ENCODE data around the gene CLIP4.
"Not testable (repeated sequence)": the region's sequence is repeated elsewhere in the genome, so short reads cannot be mapped to it uniquely, and the experiment has no call there.

The CLIP4 gene

DNA sequence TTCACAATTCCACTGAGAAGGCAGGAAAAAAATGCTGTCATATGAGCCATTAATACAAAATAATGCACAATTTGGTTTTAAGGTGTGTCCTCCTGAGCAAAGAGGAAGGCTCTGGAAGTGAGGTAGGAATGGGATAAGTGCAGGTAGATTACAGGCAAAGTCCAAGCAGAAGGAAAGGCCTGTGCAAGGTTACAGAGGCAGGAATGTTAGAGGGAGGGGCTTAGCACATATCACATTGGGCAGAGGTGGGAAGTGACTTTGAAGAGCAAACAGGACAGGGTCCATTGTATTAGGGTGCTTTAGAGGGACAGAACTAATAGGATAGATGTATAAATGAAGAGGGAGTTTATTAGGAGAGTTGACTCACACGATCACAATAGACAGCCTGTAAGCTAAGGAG is 14.7 kb upstream of the CLIP4 start:
- DNase-seq (ENCODE audit: low spot score), result no peak

DNA sequence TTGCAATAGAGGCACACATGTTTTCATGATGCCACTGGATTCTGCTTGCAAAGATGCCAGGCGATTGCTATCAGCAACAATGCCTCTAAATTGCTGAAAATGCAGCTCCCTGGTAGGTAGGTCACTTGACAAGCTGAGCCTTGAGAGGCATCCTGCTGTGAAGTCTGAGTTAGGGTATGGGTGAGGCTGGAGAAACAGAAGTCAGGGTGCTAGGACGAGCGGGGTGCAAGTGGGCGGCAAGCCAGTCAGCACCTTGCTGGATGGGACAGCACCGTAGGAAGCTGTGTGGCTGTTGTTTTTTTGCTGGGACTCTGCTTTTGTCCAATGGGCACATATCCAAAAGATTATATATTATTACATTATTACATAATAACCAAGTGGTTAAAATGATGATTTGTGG is 10.5 kb upstream of the CLIP4 start:
- no peak for DNase-seq (ENCODE audit: low spot score)

DNA sequence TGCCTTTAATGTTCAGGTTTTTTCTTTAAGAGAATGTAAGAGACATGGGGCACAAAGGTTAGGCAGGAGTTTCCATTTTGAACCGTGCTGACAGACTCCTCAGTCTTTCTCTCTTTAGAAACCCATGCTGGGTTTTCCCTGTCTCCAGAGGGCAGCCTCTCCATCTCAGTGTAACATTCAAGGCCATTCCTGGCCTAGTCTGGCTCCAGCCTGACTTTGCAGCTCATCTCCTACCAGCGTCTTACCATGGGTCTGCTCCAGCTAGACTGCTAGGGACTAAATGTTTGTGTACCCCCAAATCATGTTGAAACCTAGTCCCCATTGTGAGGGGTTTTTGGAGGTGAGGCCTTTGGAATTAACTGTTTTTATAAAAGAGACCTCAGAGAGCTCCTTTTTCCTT is 9.8 kb upstream of the CLIP4 start:
- DNase-seq (ENCODE audit: low spot score), result no peak

DNA sequence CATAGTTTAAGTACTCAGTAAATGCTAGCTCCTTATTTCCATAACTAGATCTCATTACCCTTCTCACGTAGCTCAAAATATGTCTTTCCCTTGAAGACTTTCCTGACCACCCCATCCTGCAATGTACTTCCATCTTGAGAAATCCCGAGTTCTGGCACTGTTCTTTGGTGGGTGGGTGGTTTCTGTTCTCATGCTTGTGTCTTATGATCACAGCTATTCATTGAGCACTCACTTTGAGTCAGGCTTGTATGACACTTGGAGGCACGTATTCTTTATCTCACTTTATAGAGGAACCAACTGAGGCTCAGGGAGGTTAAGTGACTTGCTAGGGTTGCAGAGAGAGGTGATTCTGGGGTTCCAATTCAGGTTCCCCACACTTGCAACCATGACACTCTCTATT is 9.0 kb upstream of the CLIP4 start:
- no peak for DNase-seq (ENCODE audit: low spot score)

DNA sequence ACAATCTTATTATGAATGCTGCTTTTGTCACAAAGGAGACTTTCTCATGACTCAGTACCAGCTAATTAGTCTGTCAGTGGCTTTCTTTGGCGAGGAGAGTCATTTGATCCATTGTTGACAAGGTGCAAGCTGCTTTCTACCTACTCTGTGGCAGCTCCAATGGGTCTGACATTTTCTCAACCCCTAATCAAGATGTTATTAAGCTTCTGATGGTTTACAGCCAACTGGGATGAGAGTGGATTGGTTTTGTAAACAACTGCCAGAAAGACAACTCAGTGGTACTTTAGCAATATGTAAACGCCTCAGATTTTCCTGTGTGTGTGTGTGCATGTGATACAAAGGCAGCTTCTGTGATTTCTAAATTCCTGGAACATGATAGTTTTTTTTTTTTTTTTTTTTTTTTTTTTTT is 8.2 kb upstream of the CLIP4 start:
- DNase-seq (ENCODE audit: low spot score), result peak; percentile 32

DNA sequence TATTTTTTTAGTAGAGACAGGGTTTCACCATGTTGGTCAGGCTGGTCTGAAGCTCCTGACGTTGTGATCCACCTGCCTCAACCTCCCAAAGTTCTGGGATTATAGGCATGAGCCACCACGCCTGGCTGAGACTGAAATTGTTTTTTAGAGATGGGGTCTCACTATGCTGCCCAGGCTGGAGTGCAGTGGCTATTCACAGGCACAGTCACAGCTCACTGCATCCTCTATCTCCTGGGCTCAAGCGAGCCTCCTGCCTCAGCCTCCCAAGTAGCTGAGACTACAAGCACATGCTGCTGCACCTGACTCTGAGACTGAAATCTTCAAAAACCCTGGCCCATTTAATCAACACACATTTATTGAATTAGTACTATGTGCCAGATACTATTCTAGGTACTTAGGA is 7.7 kb upstream of the CLIP4 start:
- DNase-seq (ENCODE audit: low spot score), result not testable (repeated sequence)

DNA sequence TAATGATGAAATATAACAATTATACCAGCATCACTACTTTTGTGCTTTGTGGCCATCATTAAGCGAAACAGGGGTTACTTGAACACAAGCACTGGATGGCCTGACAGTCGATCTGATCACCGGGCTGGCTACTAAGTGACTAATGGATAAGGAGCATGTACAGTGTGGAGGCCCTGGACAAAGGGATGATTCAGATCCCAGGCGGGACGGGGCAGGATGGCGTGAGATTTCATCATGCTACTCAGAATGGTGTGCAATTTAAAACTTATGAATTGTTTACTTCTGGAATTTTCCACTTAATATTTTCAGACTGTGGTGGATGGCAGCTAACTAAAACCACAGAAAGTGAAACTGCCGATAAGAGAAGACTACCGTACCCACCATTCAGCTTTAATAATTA is 7.0 kb upstream of the CLIP4 start:
- DNase-seq (ENCODE audit: low spot score), result peak; percentile 84

DNA sequence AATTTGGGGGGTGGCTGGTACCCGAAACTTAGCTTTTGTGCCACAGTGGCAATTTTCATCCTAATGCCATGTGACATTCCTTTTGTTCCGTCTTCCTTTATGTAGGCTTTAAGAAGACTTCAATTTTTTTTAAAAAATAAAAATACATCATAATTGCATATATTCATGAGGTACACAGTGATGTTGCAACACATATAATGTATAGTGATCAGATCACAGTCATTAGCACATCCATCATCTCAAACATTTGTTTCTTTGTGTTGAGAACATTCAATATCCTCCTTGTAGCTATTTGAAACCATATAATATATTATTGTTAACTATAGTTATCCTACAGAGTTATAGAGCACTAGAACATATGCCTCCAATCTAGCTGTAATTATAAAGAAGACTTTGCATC is 6.0 kb upstream of the CLIP4 start:
- DNase-seq (ENCODE audit: low spot score), result no peak

DNA sequence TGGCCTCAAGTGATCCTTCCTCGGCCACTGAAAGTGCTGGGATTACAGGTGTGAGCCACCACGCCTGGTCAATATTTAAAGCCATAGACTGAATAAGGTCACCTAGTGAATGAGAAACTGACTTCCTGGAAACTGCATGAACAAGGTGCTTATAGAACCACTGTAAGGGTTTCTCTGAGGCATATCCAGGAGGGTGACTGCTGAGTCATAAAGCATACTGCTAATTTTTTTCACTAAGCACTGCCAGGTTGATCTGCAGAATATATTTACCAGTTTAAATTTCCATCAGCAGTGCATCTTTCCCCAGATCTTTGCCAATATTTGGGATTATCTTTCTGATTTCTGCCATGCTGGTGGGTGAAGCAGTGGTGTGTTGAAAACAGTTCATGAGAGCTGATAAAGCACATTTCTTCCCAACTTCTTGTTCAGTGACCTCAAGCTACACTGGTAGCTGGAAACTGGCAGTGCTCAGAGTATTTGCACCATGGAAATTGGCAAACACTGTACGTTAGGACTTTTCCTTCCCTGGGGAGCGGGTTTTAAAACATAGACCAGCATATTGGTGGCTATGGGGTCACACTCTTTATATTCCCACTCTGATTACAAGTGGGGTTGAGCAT is 4.2 kb upstream of the CLIP4 start:
- DNase-seq (ENCODE audit: low spot score), result peak; percentile 75

DNA sequence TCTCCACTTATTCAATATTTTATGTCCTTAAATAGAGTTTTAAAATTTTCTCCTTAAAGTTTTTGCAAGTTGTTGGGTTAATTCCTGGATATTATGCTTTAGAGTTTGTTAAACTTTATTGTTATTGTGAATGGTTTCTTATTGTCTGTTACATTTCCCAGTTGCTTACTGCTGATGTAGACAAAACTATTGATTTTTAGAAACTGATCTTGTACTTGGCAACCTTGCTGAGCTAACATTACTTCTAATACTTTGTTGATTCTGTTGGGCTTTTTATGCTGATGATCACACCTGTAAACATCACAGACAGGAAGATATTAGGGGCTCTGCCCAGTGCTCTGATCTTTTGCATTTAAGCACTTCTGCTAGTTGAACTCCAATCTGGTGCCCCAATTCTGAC is 2.8 kb upstream of the CLIP4 start:
- DNase-seq (ENCODE audit: low spot score), result no peak

DNA sequence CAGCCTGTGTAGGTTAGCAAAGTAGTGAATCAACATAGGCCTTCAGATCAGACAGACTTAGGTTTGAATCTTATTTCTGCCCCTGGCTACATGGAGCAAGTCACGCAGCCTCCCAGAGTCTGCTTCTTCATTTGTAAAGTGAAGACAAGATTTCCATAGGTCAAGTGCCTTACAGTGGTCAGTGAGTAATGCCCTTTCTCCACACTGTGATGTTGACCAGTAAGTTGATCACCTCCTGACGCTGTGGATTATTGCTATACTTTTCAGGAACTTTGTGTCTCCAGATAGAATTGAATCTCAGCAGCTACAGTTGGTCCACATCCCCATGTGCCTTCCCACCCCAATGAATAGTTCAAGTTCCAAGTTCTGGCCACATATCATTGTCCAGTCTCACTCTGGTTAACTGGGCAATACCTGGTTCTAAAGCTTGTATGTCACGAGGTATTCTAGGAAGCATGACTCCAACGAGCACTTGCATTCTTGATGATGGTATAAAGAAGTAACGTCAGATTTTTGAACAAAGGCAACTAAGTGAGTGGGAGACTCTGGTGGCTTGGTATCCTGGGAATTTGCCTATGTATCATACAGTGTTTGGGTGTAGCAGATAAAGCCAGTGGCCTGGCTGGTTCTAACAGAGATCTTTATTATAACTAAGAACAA is 2.1 kb upstream of the CLIP4 start:
- peak; percentile 36 for DNase-seq (ENCODE audit: low spot score)

DNA sequence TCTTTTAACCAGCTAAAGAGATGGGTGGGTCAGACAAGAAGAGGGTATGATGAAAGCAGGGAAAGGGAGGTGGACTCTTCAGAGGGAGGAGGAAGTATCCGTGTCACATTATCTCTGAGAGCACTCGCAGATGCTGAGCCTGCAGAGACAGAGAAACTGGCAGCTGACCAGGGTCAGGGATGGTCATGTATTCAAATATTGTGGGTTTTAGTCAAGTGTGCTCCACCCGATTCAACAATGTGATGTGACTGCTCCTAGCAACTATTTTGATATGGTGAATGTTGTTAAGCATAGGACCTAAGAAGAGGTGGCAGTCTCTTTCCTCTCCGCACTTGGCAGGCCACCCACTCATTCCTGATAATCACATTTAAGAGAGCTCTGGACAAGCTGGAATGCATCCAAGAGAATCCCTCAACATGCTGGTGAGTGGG is 1.3 kb upstream of the CLIP4 start:
- DNase-seq (ENCODE audit: low spot score), result peak; percentile 94

DNA sequence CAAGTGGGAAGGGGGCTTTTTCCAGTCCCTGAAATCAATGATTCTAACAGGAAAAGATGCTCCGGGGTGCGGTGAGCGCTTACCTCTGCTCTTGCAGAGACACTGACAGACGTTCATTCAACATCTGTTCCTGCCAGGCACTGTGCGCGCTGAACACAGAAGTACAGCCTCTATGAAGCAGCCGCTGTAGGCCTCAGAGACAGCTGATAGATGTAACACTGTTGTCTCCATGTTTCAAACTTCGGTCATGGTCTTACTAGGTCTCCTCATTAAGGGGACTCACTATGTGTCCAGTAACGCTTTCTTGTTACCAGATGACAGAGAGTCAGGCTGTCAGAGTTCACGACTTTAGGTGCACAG is 649 bp upstream of the CLIP4 start:
- no peak for DNase-seq (ENCODE audit: low spot score)

DNA sequence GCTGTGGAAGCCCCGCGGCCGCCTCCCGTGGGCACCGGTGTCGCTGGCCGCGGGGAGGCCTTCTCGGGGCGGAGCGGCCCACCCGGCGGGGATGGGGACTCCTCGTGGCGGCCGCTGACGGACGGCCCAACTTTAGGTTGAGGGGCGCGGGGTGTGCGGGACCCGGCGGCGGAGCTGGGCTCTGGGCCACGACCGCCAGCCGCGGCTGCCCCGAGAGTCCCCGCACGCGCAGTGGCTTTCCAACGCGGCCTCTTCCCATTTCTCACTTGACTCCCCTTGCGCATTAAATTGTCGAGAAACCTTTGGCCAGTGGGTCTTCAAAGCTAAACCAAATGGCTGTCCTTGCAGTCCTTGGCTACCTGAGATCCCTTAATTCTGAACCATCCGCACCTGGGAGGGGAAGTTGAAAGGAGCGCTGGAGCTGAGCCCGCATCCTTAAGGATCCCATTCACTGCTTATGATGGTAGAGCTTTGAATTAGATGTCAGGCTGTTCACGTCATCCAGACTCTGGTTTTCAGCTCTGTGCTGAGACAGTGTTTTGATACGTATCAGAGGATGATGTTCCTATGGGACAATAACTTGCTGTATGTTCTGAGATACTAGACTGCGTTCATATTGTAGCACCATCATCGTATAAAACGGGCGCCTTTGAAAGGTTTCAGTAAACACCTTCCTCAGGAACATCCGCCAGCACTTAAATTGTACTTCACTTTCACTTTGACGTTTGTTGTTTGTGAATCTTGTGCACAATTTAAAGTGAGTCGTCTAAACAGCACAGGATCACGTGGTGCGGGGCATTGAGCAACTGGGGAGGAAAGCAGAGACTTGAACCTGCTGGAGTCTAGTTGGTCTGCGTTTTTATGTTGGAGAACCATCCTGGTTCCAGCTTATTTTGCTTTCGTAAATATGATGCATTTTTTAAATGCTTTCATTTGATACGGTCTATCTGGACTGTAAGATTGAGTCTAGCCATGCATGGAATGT is 874 bp downstream of the CLIP4 start:
- peak; percentile 71 for DNase-seq (ENCODE audit: low spot score)

DNA sequence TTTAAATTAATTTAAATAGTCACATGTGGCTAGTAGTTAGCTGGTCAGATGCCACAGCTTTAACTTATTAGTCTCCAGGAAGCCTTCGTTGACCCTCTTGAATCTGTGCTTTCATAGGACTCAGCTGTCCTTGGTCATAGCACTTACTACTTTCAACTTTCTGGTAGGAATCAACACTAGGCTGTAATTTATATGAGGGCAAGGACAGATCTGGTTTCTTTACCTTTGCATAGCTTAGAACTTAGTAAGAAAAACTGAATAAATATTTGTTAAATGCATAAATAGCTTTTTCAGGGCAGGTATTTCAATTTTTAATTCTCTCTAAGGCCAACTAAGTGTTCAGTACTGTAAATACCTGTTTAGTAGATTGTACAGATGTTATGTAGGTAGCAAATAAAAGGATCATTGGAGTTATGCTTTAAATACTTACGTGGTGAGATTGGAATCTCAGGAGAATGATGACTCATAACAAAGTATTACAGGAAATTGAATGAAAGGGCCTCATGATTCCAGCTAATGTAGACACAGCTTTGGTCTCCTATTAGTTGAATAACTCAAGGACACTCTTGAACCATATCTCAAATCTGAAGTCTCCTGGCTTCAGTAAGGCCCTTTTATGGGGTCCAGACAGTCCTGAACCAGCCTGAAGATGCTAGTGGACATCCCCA is 2.6 kb downstream of the CLIP4 start:
- DNase-seq (ENCODE audit: low spot score), result peak; percentile 91

DNA sequence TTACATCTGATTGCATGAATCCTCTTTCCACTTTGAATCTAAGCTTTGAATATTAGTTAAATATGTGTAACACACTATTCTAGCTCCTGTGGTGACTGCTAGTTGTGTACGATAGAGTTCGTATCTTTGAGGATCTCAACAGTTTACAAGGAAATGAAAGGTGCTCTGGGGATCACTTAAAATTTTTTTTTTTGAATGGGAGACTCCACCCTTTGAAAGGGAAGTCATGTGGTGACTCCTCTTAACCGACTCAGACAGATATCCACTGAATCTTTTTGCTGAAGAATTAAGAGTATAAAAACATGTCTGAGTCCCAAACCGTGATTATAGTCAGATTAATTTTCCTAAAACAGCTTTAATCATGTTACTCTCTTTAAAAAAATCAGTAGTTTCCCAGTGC is 4.0 kb downstream of the CLIP4 start:
- DNase-seq (ENCODE audit: low spot score), result peak; percentile 23

DNA sequence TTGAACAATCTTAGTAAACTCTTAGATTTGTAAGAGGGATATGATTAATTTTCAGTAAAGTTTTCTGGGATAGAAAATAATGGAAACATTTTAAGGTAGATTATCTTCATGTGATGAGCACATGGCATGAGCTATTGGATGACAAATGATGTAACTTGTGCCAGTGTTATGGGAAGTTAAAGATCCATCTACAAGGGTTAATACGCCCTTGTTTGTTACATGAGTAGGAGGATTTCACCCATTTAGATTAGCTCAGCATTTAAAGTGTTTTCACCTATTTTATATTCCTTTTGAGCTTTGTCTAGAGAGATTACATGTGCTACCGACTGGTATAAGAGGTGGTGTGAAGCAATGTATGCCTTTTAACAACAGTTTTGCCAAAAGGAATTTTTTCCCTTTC is 5.6 kb downstream of the CLIP4 start:
- no peak for DNase-seq (ENCODE audit: low spot score)

DNA sequence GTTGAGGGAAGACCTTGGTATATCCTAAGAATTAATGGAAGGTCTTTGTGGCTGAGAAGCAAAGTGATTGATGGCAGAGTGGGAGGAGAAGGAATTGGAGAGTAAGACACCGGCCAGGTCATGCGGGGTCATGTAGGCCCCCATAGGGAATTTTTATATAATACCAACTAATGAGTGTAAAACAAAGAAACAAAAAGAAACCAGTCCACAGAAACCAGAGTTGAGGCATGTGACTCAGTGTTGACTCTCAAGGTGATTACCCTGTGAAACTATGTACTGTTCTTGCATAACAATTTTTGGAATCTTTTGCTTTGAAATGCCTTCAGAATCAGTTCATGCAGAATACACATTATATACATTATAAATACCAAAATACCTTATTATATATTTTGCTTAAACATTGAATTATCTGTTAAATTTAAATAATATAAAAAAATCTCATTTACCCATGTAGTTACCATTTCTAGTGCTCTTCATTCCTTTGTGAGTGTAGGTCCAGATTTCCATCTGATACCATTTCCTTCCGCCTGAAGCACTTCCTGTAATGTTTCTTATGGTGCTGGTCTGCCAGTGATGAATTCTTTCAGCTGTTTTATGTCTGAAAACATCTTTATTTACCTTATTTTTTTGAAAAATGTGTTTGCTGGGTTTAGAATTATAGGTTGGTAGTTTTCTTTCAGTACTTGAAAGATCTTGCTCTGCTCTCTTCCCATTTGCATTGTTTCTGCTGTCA is 8.6 kb downstream of the CLIP4 start:
- DNase-seq (ENCODE audit: low spot score), result peak; percentile 91

DNA sequence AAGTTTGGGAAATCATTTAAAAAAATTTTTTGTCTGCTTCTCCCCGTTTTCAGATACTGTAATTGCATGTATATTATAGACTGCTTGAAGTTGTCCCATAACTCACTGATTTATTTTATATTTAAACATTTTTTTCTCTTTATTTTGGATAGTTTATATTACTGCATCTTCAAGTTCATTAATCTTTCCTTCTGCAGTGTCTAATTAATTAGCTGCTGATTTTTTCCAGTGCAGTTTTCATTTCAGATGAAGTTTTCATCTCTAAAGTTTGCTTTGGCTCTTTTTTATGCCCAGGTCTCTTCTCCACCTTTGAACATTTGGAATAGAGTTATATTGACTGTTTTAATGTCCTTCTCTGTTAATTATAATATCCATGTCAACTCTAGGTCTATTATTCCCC is 9.3 kb downstream of the CLIP4 start:
- no peak for DNase-seq (ENCODE audit: low spot score)

DNA sequence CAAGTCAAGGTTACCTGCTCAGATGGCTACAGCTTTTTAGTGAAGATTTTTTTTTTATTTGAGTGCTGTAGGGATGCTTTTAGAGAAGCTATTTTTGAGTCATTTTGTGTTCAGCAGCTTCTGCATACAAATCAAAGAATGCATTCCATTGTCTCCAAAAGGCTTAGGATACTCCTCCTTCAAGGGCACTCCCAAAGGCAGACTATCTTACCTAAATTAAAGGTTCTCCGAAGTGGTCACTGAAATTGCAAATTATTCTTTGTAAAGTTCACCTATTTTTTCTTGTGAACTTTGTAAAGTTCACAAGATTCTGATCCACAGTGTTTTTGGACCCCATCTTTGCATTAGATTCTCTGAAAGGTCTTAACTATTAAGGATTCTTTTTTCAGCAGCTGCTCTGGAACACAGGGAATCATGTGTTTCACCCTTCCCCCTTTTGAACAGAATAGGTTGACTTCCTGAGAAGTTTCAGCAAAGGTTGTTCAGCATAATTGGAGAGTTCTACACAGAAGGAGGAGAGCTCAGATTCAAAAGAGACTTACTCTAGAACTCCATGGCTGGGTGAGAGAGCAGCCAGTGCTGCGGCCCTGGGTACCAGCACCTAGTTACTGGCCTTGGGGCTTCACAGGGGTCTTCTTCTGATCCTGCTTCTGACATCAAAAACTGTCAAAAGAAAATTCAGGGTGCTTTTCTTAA is 14.5 kb downstream of the CLIP4 start:
- peak; percentile 34 for DNase-seq (ENCODE audit: low spot score)

DNA sequence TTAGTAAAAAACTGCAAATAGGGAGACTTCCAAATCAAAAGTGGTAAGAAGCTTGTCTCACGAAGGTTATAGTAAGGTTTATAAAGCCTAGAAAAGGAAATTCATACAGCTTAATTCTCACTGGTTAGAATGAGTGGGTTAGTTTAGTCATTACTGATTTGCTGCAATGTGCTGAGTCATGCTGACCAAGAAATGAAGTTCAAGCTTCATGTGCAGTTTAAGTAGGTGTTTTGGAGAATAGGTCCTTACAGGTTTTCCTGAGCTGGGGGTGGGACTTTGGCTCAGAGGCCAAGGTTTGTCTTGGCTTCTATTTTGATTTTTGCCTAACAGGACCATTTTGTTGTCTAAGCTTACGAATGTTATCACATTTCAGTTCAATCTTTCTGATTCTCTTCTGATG is 15.1 kb downstream of the CLIP4 start:
- DNase-seq (ENCODE audit: low spot score), result peak; percentile 87

Measured in kidney tubule cell (primary cell).